ENCODE results near the gene FIS1.

Gene FIS1

DNA sequence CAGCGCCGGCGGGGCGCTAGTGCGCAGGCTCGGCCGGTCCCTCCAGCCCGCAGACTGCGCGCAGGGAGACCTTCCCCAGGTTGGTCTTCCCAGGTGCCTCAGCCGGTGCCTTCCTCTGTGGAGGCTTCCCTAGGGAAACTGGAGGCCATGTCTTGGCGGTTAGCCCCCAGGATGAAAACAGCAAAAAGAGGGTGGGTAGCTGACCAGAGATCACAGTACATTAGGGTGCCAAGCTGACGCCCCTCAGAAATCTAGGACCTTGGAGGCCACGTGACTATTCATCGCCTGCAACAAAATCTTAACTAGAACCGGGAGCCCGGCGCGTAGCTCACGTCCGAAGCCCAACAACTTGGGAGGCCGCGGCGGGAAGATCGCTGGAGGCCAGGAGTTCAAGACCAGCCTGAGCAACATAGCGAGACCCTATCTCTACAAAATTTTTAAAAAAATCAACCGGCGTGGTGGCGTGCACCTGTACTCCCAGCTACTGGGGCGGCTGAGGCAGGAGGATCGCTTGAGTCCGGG, 327 bp upstream of the FIS1 start:
- peak overlapping the region; percentile 94 to 99 for H3K4me3 ChIP-seq (ENCODE audit: low read depth in 1 of 2, low read length in 1 of 2)
- TF ChIP-seq, protein P1, sequence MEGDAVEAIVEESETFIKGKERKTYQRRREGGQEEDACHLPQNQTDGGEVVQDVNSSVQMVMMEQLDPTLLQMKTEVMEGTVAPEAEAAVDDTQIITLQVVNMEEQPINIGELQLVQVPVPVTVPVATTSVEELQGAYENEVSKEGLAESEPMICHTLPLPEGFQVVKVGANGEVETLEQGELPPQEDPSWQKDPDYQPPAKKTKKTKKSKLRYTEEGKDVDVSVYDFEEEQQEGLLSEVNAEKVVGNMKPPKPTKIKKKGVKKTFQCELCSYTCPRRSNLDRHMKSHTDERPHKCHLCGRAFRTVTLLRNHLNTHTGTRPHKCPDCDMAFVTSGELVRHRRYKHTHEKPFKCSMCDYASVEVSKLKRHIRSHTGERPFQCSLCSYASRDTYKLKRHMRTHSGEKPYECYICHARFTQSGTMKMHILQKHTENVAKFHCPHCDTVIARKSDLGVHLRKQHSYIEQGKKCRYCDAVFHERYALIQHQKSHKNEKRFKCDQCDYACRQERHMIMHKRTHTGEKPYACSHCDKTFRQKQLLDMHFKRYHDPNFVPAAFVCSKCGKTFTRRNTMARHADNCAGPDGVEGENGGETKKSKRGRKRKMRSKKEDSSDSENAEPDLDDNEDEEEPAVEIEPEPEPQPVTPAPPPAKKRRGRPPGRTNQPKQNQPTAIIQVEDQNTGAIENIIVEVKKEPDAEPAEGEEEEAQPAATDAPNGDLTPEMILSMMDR (IDR thresholded peaks at IDR 0.05), result no peak
- H3K27me3 ChIP-seq, result no peaks in the 10 kb centered on the region
- peaks cover 31 to 43% of the 10 kb centered on the region in 2 experiments for H3K4me1 ChIP-seq (ENCODE audit: control insufficient read depth in 1 of 2, insufficient read depth in 1 of 2, low read depth in 1 of 2, low read length in 1 of 2)
- H3K9me3 ChIP-seq, result no peaks in the 10 kb centered on the region
- H3K27ac ChIP-seq, result peak overlapping the region; percentile 88
- peaks cover 19% of the 10 kb centered on the region for H3K36me3 ChIP-seq

DNA sequence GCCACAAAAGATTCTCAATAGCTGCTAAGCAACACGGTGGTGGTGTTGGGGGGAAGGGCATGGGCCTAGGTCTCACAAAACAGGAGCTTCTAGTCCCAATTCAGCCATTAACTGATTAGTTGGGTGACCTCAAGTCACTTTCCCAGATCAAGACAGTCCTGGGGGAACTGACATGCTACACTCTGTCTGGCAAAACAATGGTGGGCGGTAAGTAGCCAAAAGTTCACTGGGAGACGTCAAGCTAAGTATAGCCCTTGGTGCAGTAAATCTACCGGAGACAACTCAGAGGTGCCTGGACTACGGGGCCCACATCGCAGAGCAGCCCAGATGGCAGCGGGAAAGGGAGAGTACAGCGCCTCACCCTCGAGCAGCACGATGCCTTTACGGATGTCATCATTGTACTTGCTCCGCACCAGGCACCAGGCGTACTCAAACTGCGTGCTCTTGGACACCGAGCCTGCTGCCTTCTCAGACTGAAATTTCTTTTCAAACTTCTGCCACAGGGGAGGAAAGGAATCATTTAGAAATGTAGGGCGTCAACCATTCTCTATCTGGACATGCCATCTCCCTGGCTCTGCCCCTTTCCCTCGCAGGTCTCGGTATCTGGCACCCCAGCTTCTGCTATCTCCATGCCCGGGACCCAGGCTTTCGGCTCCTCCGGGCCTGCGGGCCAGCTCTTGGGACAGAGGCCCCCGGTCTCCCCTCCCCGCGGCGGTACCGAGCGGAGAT, 1.1 kb downstream of the FIS1 start:
- TF ChIP-seq, protein P1 (IDR thresholded peaks at IDR 0.05), result no peak
- Histone ChIP-seq H3K9me3 (no peaks in the 10 kb centered on the region), H3K36me3 (peaks cover 25% of the 10 kb centered on the region), H3K27ac (peak overlapping the region; percentile 88), H3K27me3 (peaks cover 4% of the 10 kb centered on the region), H3K4me3 (ENCODE audit: low read depth in 1 of 2, low read length in 1 of 2) (peak overlapping the region; percentile 94 to 99), H3K4me1 (ENCODE audit: control insufficient read depth in 1 of 2, insufficient read depth in 1 of 2, low read depth in 1 of 2, low read length in 1 of 2) (peaks cover 40 to 49% of the 10 kb centered on the region in 2 experiments)

DNA sequence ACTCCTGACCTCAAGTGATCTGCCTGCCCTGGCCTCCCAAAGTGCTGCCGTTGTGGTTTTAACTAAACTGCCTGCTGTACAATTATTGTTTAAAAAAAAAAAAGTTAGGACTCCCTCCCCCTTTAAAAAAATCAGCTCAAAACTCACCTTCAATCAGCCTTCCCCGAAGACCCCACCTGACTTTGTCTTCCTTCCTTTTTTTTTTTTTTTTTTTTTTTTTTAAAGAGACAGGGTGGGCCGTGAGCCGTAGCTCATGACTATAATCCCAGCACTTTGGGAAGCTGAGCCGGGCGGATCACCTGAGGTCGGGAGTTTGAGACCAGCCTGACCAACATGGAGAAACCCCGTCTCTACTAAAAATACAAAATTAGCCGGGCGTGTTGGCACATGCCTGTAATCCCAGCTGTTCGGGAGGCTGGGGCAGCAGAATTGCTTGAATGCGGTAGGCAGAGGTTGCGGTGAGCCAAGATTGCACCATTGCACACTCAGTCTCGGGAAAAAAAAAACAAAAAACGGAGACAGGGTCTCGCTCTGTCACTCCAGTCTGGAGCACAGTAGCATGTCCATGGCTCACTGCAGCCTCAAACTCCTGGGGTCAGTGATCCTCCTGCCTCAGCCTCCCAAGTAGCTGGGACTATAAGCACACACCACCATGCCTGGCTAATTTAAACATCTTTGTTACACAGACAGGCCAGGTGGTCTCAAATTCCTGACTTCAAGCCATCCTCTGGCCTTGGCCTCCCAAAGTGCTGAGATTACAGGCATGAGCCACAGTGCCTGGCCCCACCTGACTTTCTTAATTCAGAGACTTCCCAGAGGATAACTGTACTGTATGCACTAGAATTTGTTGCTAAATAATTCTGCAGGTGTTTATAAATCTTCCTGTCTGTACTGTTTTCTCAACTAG, 3.2 kb downstream of the FIS1 start:
- Histone ChIP-seq H3K36me3 (peaks cover 39% of the 10 kb centered on the region), H3K27ac (no peak overlapping the region), H3K27me3 (peaks cover 25% of the 10 kb centered on the region), H3K4me1 (ENCODE audit: control insufficient read depth in 1 of 2, insufficient read depth in 1 of 2, low read depth in 1 of 2, low read length in 1 of 2) (peaks cover 41 to 49% of the 10 kb centered on the region in 2 experiments), H3K9me3 (no peaks in the 10 kb centered on the region), H3K4me3 (ENCODE audit: low read depth in 1 of 2, low read length in 1 of 2) (no peak overlapping the region)
- TF ChIP-seq, protein P1 (IDR thresholded peaks at IDR 0.05), result no peak

DNA sequence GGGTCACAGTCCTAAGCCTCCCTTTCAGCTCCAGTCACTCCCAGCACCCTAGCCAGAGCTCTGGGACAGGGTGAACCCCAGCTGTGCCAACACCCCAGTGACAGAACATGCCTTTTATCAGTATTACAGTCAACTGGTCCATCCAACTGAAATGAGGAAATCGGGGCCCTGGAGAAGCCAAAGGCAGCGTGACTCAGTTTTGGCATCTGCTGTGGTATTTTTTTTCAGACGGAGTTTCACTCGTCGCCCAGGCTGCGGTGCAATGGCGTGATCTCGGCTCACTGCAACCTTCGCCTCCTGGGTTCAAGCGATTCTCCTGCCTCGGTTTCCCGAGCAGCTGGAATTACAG, 3.9 kb downstream of the FIS1 start:
- Histone ChIP-seq H3K27ac (no peak overlapping the region), H3K4me1 (ENCODE audit: control insufficient read depth in 1 of 2, insufficient read depth in 1 of 2, low read depth in 1 of 2, low read length in 1 of 2) (peaks cover 41 to 49% of the 10 kb centered on the region in 2 experiments), H3K27me3 (peaks cover 29% of the 10 kb centered on the region), H3K36me3 (peaks cover 45% of the 10 kb centered on the region), H3K4me3 (ENCODE audit: low read depth in 1 of 2, low read length in 1 of 2) (no peak overlapping the region), H3K9me3 (no peaks in the 10 kb centered on the region)
- TF ChIP-seq, protein P1 (IDR thresholded peaks at IDR 0.05), result no peak

DNA sequence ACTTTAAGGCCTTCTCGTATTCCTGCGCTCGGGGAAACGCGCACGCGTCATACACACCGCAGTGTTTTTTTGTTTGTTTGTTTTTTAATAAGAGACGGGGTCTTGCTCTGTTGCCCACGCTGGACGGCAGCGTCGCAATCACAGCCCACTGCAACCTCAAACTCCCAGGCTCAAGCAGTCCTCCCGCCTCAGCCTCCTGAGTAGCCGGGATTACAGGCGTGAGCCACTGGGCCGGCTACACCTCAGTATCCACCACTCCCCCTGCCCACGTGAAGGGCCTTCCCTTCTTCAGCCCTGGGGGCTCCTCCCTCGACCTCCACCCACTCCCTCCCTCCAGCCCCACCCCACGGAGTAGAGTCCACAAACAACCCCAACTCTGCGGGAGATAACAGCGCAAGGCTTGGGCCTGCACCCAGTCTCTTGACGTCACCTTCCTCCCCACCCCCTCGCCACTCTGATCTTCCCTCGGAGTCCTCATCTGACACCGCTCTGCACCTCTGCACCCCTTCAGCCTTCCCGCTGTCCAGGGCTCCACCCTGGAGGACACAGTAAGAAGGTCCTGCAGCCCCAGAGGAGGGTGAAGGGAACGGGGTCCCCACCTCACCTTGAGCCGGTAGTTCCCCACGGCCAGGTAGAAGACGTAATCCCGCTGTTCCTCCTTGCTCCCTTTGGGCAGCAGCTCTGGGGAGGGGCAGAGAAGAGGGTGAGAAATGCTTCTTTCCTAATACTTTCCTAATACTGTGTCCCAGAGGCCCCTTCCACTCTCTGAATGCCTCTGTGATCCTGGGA, 4.5 kb downstream of the FIS1 start:
- H3K27ac ChIP-seq, result no peak overlapping the region
- H3K36me3 ChIP-seq, result peaks cover 50% of the 10 kb centered on the region
- peaks cover 39 to 47% of the 10 kb centered on the region in 2 experiments for H3K4me1 ChIP-seq (ENCODE audit: control insufficient read depth in 1 of 2, insufficient read depth in 1 of 2, low read depth in 1 of 2, low read length in 1 of 2)
- peaks cover 29% of the 10 kb centered on the region for H3K27me3 ChIP-seq
- TF ChIP-seq, protein P1 (IDR thresholded peaks at IDR 0.05), result no peak
- no peak overlapping the region for H3K4me3 ChIP-seq (ENCODE audit: low read depth in 1 of 2, low read length in 1 of 2)
- no peaks in the 10 kb centered on the region for H3K9me3 ChIP-seq
